H9 (cell line): Measurements from ENCODE around the gene VRK2. TPM values are rescaled to one million over a fixed set of nuclear protein-coding genes. Genes with fewer than 3 reads are reported as not detected.

Experiments used
- DNase-seq: peaks from one replicate; pipeline ENCODE4 v3.0.0-alpha.2; 2017
- H2AFZ ChIP-seq: one replicate; pipeline ENCODE4 v1.6.1; 2013; ENCODE audit warnings: mild to moderate bottlenecking, low read length, control low read depth, moderate library complexity
- H2AK5ac ChIP-seq: 2 replicates; pipeline ENCODE4 v1.6.1; 2013; ENCODE audit warnings: low read length, control low read depth, mixed read lengths; ENCODE audit not compliant: insufficient read length
- H2BK120ac ChIP-seq: one replicate; pipeline ENCODE4 v1.6.1; 2013; ENCODE audit warnings: low read depth, mild to moderate bottlenecking, low read length, control low read depth, inconsistent platforms; ENCODE audit not compliant: poor library complexity, severe bottlenecking
- H2BK12ac ChIP-seq: 2 replicates; pipeline ENCODE4 v1.6.1; 2013; ENCODE audit warnings: low read length, control low read depth, mixed read lengths, low read depth; ENCODE audit not compliant: insufficient read length
- H2BK15ac ChIP-seq: 2 replicates; pipeline ENCODE4 v1.6.1; 2013; ENCODE audit warnings: low read depth, low read length, control low read depth
- H2BK20ac ChIP-seq: one replicate; pipeline ENCODE4 v1.6.1; 2013; ENCODE audit warnings: low read depth, mild to moderate bottlenecking, low read length, control low read depth, inconsistent platforms; ENCODE audit not compliant: poor library complexity, severe bottlenecking
- H2BK5ac ChIP-seq: 2 replicates; pipeline ENCODE4 v1.6.1; 2013; ENCODE audit warnings: low read length, control low read depth, mixed read lengths; ENCODE audit not compliant: insufficient read length
- H3K14ac ChIP-seq: 2 replicates; pipeline ENCODE4 v1.6.1; 2013; ENCODE audit warnings: low read length, control low read depth; ENCODE audit not compliant: insufficient read depth
- H3K18ac ChIP-seq: 2 replicates; pipeline ENCODE4 v1.6.1; 2013; ENCODE audit warnings: low read depth, mild to moderate bottlenecking, mixed read lengths, low read length, control low read depth; ENCODE audit not compliant: insufficient read length
- H3K23ac ChIP-seq: 2 replicates; pipeline ENCODE4 v1.6.1; 2013; ENCODE audit warnings: low read length, control low read depth, mixed read lengths, low read depth; ENCODE audit not compliant: insufficient read length
- H3K23me2 ChIP-seq: 2 replicates; pipeline ENCODE4 v1.6.1; 2013; ENCODE audit warnings: low read depth, mild to moderate bottlenecking, mixed read lengths, low read length, control low read depth; ENCODE audit not compliant: insufficient read length, poor library complexity, severe bottlenecking
- H3K27ac ChIP-seq: 2 replicates; pipeline ENCODE4 v1.5.1; 2013; ENCODE audit warnings: low read length, control low read depth, mixed read lengths, low read depth; ENCODE audit not compliant: insufficient read length
- H3K27me3 ChIP-seq: 2 replicates; pipeline ENCODE4 v1.6.1; 2013; ENCODE audit warnings: low read length, control low read depth, inconsistent platforms; ENCODE audit not compliant: insufficient read depth
- H3K4ac ChIP-seq: 2 replicates; pipeline ENCODE4 v1.6.1; 2013; ENCODE audit warnings: low read depth, mild to moderate bottlenecking, control low read depth, inconsistent platforms, low read length, moderate library complexity
- H3K4me1 ChIP-seq: 2 replicates; pipeline ENCODE4 v1.6.1; 2013; ENCODE audit warnings: low read length, control low read depth, inconsistent platforms; ENCODE audit not compliant: insufficient read depth
- H3K4me2 ChIP-seq: 2 replicates; pipeline ENCODE4 v1.6.1; 2013; ENCODE audit warnings: low read length, control low read depth, mixed read lengths; ENCODE audit not compliant: insufficient read length, insufficient read depth
- H3K56ac ChIP-seq: 2 replicates; pipeline ENCODE4 v1.6.1; 2013; ENCODE audit warnings: low read depth, mild to moderate bottlenecking, mixed read lengths, low read length, control low read depth; ENCODE audit not compliant: insufficient read length
- H3K79me1 ChIP-seq: 2 replicates; pipeline ENCODE4 v1.6.1; 2013; ENCODE audit warnings: low read depth, mild to moderate bottlenecking, moderate library complexity, low read length, control low read depth, inconsistent platforms; ENCODE audit not compliant: insufficient read depth, poor library complexity, severe bottlenecking
- H3K79me2 ChIP-seq: 2 replicates; pipeline ENCODE4 v1.6.1; 2013; ENCODE audit warnings: low read length, control low read depth, inconsistent platforms; ENCODE audit not compliant: insufficient read depth
- H3K9ac ChIP-seq: 2 replicates; pipeline ENCODE4 v1.6.1; 2013; ENCODE audit warnings: low read length, control low read depth, mixed read lengths; ENCODE audit not compliant: insufficient read length; ENCODE audit errors: extremely low read depth
- H3K9me3 ChIP-seq: one replicate; pipeline ENCODE4 v1.6.1; 2013; ENCODE audit warnings: low read depth, low read length, inconsistent platforms; ENCODE audit not compliant: control insufficient read depth
- H3T11ph ChIP-seq: one replicate; pipeline ENCODE4 v1.6.1; 2013; ENCODE audit warnings: mild to moderate bottlenecking, low read length, control low read depth, inconsistent platforms
- H4K20me1 ChIP-seq: one replicate; pipeline ENCODE4 v1.6.1; 2013; ENCODE audit not compliant: control insufficient read depth, insufficient read length, insufficient read depth
- H4K5ac ChIP-seq: 2 replicates; pipeline ENCODE4 v1.6.1; 2013; ENCODE audit warnings: low read depth, mild to moderate bottlenecking, mixed read lengths, low read length, control low read depth; ENCODE audit not compliant: insufficient read length
- H4K8ac ChIP-seq: replicated peaks from 2 replicates; pipeline ENCODE4 v1.6.1; 2013; ENCODE audit warnings: low read length, control low read depth, mixed read lengths, low read depth; ENCODE audit not compliant: insufficient read length
- H4K91ac ChIP-seq: 2 replicates; pipeline ENCODE4 v1.6.1; 2013; ENCODE audit warnings: low read depth, mild to moderate bottlenecking, moderate library complexity, mixed read lengths, low read length, control low read depth; ENCODE audit not compliant: insufficient read length
- H3K27ac Mint-ChIP-seq, 3 experiments: 2 replicates in 2 of 3; 3 replicates in 1 of 3; pipeline ENCODE4 v1.8.0; 2020 to 2021; ENCODE audit warnings: mixed read lengths in 3 of 3, mild to moderate bottlenecking in 1 of 3, moderate library complexity in 1 of 3
- H3K27me3 Mint-ChIP-seq: 2 replicates; pipeline ENCODE4 v1.8.0; 2021; ENCODE audit warnings: low read depth, mild to moderate bottlenecking, moderate library complexity, mixed read lengths
- H3K36me3 Mint-ChIP-seq, 3 experiments: 2 replicates in 2 of 3; 3 replicates in 1 of 3; pipeline ENCODE4 v1.8.0; 2020 to 2021; ENCODE audit warnings: low read depth in 3 of 3, mixed read lengths in 3 of 3; ENCODE audit not compliant: insufficient read depth in 1 of 3
- H3K4me1 Mint-ChIP-seq, 2 experiments: 2 replicates each; pipeline ENCODE4 v1.8.0; 2020; ENCODE audit warnings: mixed read lengths in 2 of 2
- H3K4me3 Mint-ChIP-seq, 2 experiments: 2 replicates in 1 of 2; 3 replicates in 1 of 2; pipeline ENCODE4 v1.8.0; 2020 to 2021; ENCODE audit warnings: mild to moderate bottlenecking in 2 of 2, mixed read lengths in 2 of 2, moderate library complexity in 1 of 2
- H3K9me3 Mint-ChIP-seq, 2 experiments: 2 replicates in 1 of 2; 3 replicates in 1 of 2; pipeline ENCODE4 v1.8.0; 2020; ENCODE audit warnings: mild to moderate bottlenecking in 2 of 2, mixed read lengths in 2 of 2, moderate library complexity in 1 of 2
- CTCF ChIP-seq: fragments of 200-600 bp; sonication (generic); conservative IDR thresholded peaks from 3 replicates; pipeline ENCODE4 v1.8.0; 2021; ENCODE audit warnings: antibody characterized with exemption, mild to moderate bottlenecking
- WGBS: extraction: QIAGEN DNeasy Blood & Tissue Kit; methylation state at CpG from one replicate; pipeline ENCODE4 v1.1.7; 2013; ENCODE audit warnings: missing lambda C conversion rate, low lambda C conversion rate, mixed read lengths; ENCODE audit not compliant: insufficient read length; ENCODE audit errors: extremely low coverage; 5-methylcytosine and 5-hydroxymethylcytosine counted together
- total RNA-seq: library from RNA; stranded (reverse); gene quantifications from 2 replicates; pipeline ENCODE4 v1.2.1, GENCODE V29; 2021

Gene VRK2
- total RNA-seq, 1 experiment from 2014 or later, result 23.8 TPM

- no peak overlapping the region for H3K14ac ChIP-seq
- no peak overlapping the region for H3K18ac ChIP-seq
- no peak overlapping the region for H2BK15ac ChIP-seq
- no peak overlapping the region for H3K4ac ChIP-seq
- no peak for TF ChIP-seq CTCF
- H3K4me1 ChIP-seq, result no peaks in the 10 kb centered on the region
- H3K56ac ChIP-seq, result no peak overlapping the region
- H3K27me3 ChIP-seq, result no peaks in the 10 kb centered on the region
- no peak overlapping the region for H4K91ac ChIP-seq
- H3K23me2 ChIP-seq, result no peaks in the 10 kb centered on the region
- no CpG with 5 or more reads among the region's 2 CpGs for WGBS
- no peak for DNase-seq
- H3K4me1 Mint-ChIP-seq, result peaks cover 11 to 22% of the 10 kb centered on the region in 2 experiments
- H2BK12ac ChIP-seq, result no peak overlapping the region
- no peak overlapping the region for H3K9ac ChIP-seq
- no peak overlapping the region for H2BK120ac ChIP-seq
- H3K27me3 Mint-ChIP-seq, result no peaks in the 10 kb centered on the region
- no peak overlapping the region for H3K27ac ChIP-seq
- H3K4me2 ChIP-seq, result no peak overlapping the region
- H3K23ac ChIP-seq, result no peak overlapping the region
- H3K9me3 Mint-ChIP-seq, result no peaks in the 10 kb centered on the region
- H2AFZ ChIP-seq, result no peak overlapping the region
- no peaks in the 10 kb centered on the region for H3K9me3 ChIP-seq
- H3T11ph ChIP-seq, result no peak overlapping the region
- no peaks in the 10 kb centered on the region for H4K20me1 ChIP-seq
- peaks cover 3 to 16% (median 9%) of the 10 kb centered on the region in 3 experiments; a peak in 6 of 7 replicates for H3K36me3 Mint-ChIP-seq
- no peaks in the 10 kb centered on the region for H3K79me1 ChIP-seq
- no peak overlapping the region for H2BK5ac ChIP-seq
- no peaks in the 10 kb centered on the region for H3K79me2 ChIP-seq
- no peak overlapping the region for H2AK5ac ChIP-seq
- H4K8ac ChIP-seq, result no peak overlapping the region
- no peak overlapping the region for H3K4me3 Mint-ChIP-seq
- no peak overlapping the region for H2BK20ac ChIP-seq
- H3K27ac Mint-ChIP-seq, result no peak overlapping the region; a peak in 1 of 7 replicates
- H4K5ac ChIP-seq, result no peak overlapping the region
These were observed 62.9 kb downstream of the VRK2 start for GRCh38 chr2:58109481-58109880.
